Measurements from ENCODE around the gene IARS1.
A peak's percentile ranks its signal among the peaks of the same experiment; 100 is the strongest.

Gene IARS1

DNA sequence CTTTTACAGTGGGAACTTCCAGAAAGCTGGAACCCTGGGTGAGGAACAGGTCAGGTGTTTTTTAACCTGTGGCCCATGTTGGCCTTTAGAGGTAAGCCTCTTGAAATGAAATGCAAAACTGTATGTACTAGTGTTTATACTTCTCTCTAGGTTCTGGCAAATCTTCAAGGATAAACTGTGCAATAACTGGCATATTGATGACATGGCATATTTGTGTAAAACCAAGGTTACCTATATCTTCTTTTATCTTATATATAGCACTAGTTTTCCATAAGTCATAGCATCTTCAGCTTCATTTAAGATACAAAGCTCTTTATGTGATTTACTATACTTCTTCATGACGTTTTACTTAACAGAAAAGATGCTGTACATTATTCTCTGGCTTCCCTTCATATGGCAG is 7.4 kb upstream of the IARS1 start:
- H3K36me3 ChIP-seq (ENCODE audit: insufficient read depth), result peaks cover 20% of the 10 kb centered on the region; the same call in 1 of the 2 replicates
- TF ChIP-seq, protein P1, sequence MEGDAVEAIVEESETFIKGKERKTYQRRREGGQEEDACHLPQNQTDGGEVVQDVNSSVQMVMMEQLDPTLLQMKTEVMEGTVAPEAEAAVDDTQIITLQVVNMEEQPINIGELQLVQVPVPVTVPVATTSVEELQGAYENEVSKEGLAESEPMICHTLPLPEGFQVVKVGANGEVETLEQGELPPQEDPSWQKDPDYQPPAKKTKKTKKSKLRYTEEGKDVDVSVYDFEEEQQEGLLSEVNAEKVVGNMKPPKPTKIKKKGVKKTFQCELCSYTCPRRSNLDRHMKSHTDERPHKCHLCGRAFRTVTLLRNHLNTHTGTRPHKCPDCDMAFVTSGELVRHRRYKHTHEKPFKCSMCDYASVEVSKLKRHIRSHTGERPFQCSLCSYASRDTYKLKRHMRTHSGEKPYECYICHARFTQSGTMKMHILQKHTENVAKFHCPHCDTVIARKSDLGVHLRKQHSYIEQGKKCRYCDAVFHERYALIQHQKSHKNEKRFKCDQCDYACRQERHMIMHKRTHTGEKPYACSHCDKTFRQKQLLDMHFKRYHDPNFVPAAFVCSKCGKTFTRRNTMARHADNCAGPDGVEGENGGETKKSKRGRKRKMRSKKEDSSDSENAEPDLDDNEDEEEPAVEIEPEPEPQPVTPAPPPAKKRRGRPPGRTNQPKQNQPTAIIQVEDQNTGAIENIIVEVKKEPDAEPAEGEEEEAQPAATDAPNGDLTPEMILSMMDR (conservative IDR thresholded peaks at IDR 0.05; ENCODE audit: low read depth, low read length), result no peak
- no peak overlapping the region for H3K27ac ChIP-seq
- H3K27me3 ChIP-seq (ENCODE audit: insufficient read depth, low read depth), result no peaks in the 10 kb centered on the region
- H3K9ac ChIP-seq, result no peak overlapping the region
- no peak overlapping the region for H3K4me2 ChIP-seq
- H3K4me3 ChIP-seq (IDR thresholded peaks at IDR 0.05; ENCODE audit: insufficient read depth, low read depth, low read length), result no peak overlapping the region
- H3K79me2 ChIP-seq (ENCODE audit: insufficient read depth, low read depth), result no peaks in the 10 kb centered on the region; the same call in 1 of the 2 replicates
- H3K4me1 ChIP-seq (ENCODE audit: low read depth, poor library complexity, severe bottlenecking), result peaks cover 22% of the 10 kb centered on the region
- H4K20me1 ChIP-seq (ENCODE audit: insufficient read depth), result no peaks in the 10 kb centered on the region
- no peak overlapping the region for H2AFZ ChIP-seq (ENCODE audit: low read depth)

DNA sequence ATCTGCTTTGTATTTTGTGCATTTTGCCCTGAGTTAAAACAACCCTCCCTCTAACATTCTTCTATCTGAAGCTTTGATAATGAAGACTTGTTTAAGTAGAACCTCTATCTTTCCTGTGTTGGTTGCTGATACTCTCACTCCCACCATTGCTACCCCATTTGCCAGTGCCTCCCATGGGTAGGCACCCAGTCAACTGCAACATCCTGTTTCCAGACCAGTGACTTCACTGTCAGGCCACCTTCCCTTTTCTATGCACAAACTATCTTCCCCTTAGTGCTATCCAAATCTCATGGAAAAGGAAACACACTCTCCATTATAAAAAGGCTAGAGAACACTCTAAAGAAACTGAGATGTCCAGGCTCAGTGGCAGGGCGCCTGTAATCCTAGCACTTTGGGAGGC is 5.6 kb upstream of the IARS1 start:
- Histone ChIP-seq H2AFZ (ENCODE audit: low read depth) (no peak overlapping the region), H3K27ac (no peak overlapping the region), H4K20me1 (ENCODE audit: insufficient read depth) (no peaks in the 10 kb centered on the region), H3K4me1 (ENCODE audit: low read depth, poor library complexity, severe bottlenecking) (peaks cover 36% of the 10 kb centered on the region), H3K4me3 (IDR thresholded peaks at IDR 0.05; ENCODE audit: insufficient read depth, low read depth, low read length) (no peak overlapping the region), H3K27me3 (ENCODE audit: insufficient read depth, low read depth) (no peaks in the 10 kb centered on the region), H3K4me2 (no peak overlapping the region), H3K9ac (no peak overlapping the region), H3K36me3 (ENCODE audit: insufficient read depth) (peaks cover 20% of the 10 kb centered on the region; the same call in 1 of the 2 replicates), H3K79me2 (ENCODE audit: insufficient read depth, low read depth) (peaks cover 12% of the 10 kb centered on the region)
- TF ChIP-seq, protein P1 (conservative IDR thresholded peaks at IDR 0.05; ENCODE audit: low read depth, low read length), result no peak

DNA sequence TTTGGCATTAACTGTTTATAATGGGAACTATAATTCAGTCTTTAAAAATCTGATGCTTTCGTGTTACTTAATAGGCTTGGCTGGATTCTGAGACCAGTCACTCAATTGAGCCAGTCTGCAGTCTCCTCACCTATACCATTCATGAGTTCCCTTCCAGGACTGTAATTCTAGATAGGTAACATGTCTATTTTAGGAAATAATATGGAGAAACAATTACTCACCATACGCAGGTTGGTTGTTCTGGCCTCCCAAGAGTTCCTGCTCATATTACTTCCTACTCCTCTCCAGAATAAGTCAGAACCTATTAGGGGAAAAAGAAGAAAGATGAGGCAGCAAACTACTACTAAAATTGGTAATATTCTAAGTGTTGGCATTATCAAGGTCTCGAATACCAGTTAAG is 4.5 kb upstream of the IARS1 start:
- no peaks in the 10 kb centered on the region for H4K20me1 ChIP-seq (ENCODE audit: insufficient read depth)
- TF ChIP-seq, protein P1 (conservative IDR thresholded peaks at IDR 0.05; ENCODE audit: low read depth, low read length), result no peak
- H3K4me3 ChIP-seq (IDR thresholded peaks at IDR 0.05; ENCODE audit: insufficient read depth, low read depth, low read length), result no peak overlapping the region
- peak overlapping the region; percentile 26; the same call in 1 of the 2 replicates for H3K27ac ChIP-seq
- peaks cover 20% of the 10 kb centered on the region; the same call in 1 of the 2 replicates for H3K36me3 ChIP-seq (ENCODE audit: insufficient read depth)
- no peaks in the 10 kb centered on the region for H3K27me3 ChIP-seq (ENCODE audit: insufficient read depth, low read depth)
- H3K4me2 ChIP-seq, result peak overlapping the region; percentile 43; the same call in 1 of the 2 replicates
- H3K4me1 ChIP-seq (ENCODE audit: low read depth, poor library complexity, severe bottlenecking), result peaks cover 36% of the 10 kb centered on the region
- peaks cover 20% of the 10 kb centered on the region for H3K79me2 ChIP-seq (ENCODE audit: insufficient read depth, low read depth)
- H3K9ac ChIP-seq, result no peak overlapping the region
- H2AFZ ChIP-seq (ENCODE audit: low read depth), result no peak overlapping the region

DNA sequence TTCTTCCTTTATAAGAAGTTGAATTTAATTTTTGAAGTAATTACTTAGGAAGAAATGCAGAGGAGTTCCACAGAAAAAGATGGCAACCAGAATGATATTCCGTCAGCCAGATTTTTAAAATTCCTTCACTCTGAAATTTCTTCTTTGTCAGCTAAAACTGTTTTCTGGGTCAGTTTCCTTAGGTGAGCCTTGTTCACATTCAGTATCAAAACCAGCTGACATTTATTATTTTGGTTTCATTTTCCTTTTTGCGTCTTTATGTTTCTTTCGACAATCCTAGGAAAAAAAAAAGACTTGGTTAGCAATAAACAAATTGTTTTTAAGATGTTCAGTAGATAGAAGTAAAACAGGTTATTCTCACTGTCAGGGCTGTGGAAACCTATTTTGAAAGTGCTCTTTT is 4.1 kb upstream of the IARS1 start:
- H3K36me3 ChIP-seq (ENCODE audit: insufficient read depth), result peaks cover 19% of the 10 kb centered on the region; the same call in 1 of the 2 replicates
- no peak overlapping the region for H3K4me3 ChIP-seq (IDR thresholded peaks at IDR 0.05; ENCODE audit: insufficient read depth, low read depth, low read length)
- H3K27ac ChIP-seq, result peak overlapping the region; percentile 26; the same call in 1 of the 2 replicates
- H3K9ac ChIP-seq, result no peak overlapping the region
- no peak overlapping the region for H2AFZ ChIP-seq (ENCODE audit: low read depth)
- peaks cover 24% of the 10 kb centered on the region for H3K79me2 ChIP-seq (ENCODE audit: insufficient read depth, low read depth)
- no peaks in the 10 kb centered on the region for H3K27me3 ChIP-seq (ENCODE audit: insufficient read depth, low read depth)
- peak overlapping the region; percentile 43; the same call in 1 of the 2 replicates for H3K4me2 ChIP-seq
- H4K20me1 ChIP-seq (ENCODE audit: insufficient read depth), result no peaks in the 10 kb centered on the region
- TF ChIP-seq, protein P1 (conservative IDR thresholded peaks at IDR 0.05; ENCODE audit: low read depth, low read length), result no peak
- H3K4me1 ChIP-seq (ENCODE audit: low read depth, poor library complexity, severe bottlenecking), result peaks cover 36% of the 10 kb centered on the region

All from KMS-11 (cell line).